H9 (cell line): ENCODE results near the gene THAP2. TPM values are rescaled to one million over a fixed set of nuclear protein-coding genes. Genes with fewer than 3 reads are reported as not detected.

Experiments used
- DNase-seq: peaks from one replicate; pipeline ENCODE4 v3.0.0-alpha.2; 2017
- H2AFZ ChIP-seq: one replicate; pipeline ENCODE4 v1.6.1; 2013; ENCODE audit warnings: mild to moderate bottlenecking, low read length, control low read depth, moderate library complexity
- H2AK5ac ChIP-seq: 2 replicates; pipeline ENCODE4 v1.6.1; 2013; ENCODE audit warnings: low read length, control low read depth, mixed read lengths; ENCODE audit not compliant: insufficient read length
- H2BK120ac ChIP-seq: one replicate; pipeline ENCODE4 v1.6.1; 2013; ENCODE audit warnings: low read depth, mild to moderate bottlenecking, low read length, control low read depth, inconsistent platforms; ENCODE audit not compliant: poor library complexity, severe bottlenecking
- H2BK12ac ChIP-seq: 2 replicates; pipeline ENCODE4 v1.6.1; 2013; ENCODE audit warnings: low read length, control low read depth, mixed read lengths, low read depth; ENCODE audit not compliant: insufficient read length
- H2BK15ac ChIP-seq: 2 replicates; pipeline ENCODE4 v1.6.1; 2013; ENCODE audit warnings: low read depth, low read length, control low read depth
- H2BK20ac ChIP-seq: one replicate; pipeline ENCODE4 v1.6.1; 2013; ENCODE audit warnings: low read depth, mild to moderate bottlenecking, low read length, control low read depth, inconsistent platforms; ENCODE audit not compliant: poor library complexity, severe bottlenecking
- H2BK5ac ChIP-seq: 2 replicates; pipeline ENCODE4 v1.6.1; 2013; ENCODE audit warnings: low read length, control low read depth, mixed read lengths; ENCODE audit not compliant: insufficient read length
- H3K14ac ChIP-seq: 2 replicates; pipeline ENCODE4 v1.6.1; 2013; ENCODE audit warnings: low read length, control low read depth; ENCODE audit not compliant: insufficient read depth
- H3K18ac ChIP-seq: 2 replicates; pipeline ENCODE4 v1.6.1; 2013; ENCODE audit warnings: low read depth, mild to moderate bottlenecking, mixed read lengths, low read length, control low read depth; ENCODE audit not compliant: insufficient read length
- H3K23ac ChIP-seq: 2 replicates; pipeline ENCODE4 v1.6.1; 2013; ENCODE audit warnings: low read length, control low read depth, mixed read lengths, low read depth; ENCODE audit not compliant: insufficient read length
- H3K23me2 ChIP-seq: 2 replicates; pipeline ENCODE4 v1.6.1; 2013; ENCODE audit warnings: low read depth, mild to moderate bottlenecking, mixed read lengths, low read length, control low read depth; ENCODE audit not compliant: insufficient read length, poor library complexity, severe bottlenecking
- H3K27ac ChIP-seq: 2 replicates; pipeline ENCODE4 v1.5.1; 2013; ENCODE audit warnings: low read length, control low read depth, mixed read lengths, low read depth; ENCODE audit not compliant: insufficient read length
- H3K27me3 ChIP-seq: 2 replicates; pipeline ENCODE4 v1.6.1; 2013; ENCODE audit warnings: low read length, control low read depth, inconsistent platforms; ENCODE audit not compliant: insufficient read depth
- H3K4ac ChIP-seq: 2 replicates; pipeline ENCODE4 v1.6.1; 2013; ENCODE audit warnings: low read depth, mild to moderate bottlenecking, control low read depth, inconsistent platforms, low read length, moderate library complexity
- H3K4me1 ChIP-seq: 2 replicates; pipeline ENCODE4 v1.6.1; 2013; ENCODE audit warnings: low read length, control low read depth, inconsistent platforms; ENCODE audit not compliant: insufficient read depth
- H3K4me2 ChIP-seq: 2 replicates; pipeline ENCODE4 v1.6.1; 2013; ENCODE audit warnings: low read length, control low read depth, mixed read lengths; ENCODE audit not compliant: insufficient read length, insufficient read depth
- H3K56ac ChIP-seq: 2 replicates; pipeline ENCODE4 v1.6.1; 2013; ENCODE audit warnings: low read depth, mild to moderate bottlenecking, mixed read lengths, low read length, control low read depth; ENCODE audit not compliant: insufficient read length
- H3K79me1 ChIP-seq: 2 replicates; pipeline ENCODE4 v1.6.1; 2013; ENCODE audit warnings: low read depth, mild to moderate bottlenecking, moderate library complexity, low read length, control low read depth, inconsistent platforms; ENCODE audit not compliant: insufficient read depth, poor library complexity, severe bottlenecking
- H3K79me2 ChIP-seq: 2 replicates; pipeline ENCODE4 v1.6.1; 2013; ENCODE audit warnings: low read length, control low read depth, inconsistent platforms; ENCODE audit not compliant: insufficient read depth
- H3K9ac ChIP-seq: 2 replicates; pipeline ENCODE4 v1.6.1; 2013; ENCODE audit warnings: low read length, control low read depth, mixed read lengths; ENCODE audit not compliant: insufficient read length; ENCODE audit errors: extremely low read depth
- H3K9me3 ChIP-seq: one replicate; pipeline ENCODE4 v1.6.1; 2013; ENCODE audit warnings: low read depth, low read length, inconsistent platforms; ENCODE audit not compliant: control insufficient read depth
- H3T11ph ChIP-seq: one replicate; pipeline ENCODE4 v1.6.1; 2013; ENCODE audit warnings: mild to moderate bottlenecking, low read length, control low read depth, inconsistent platforms
- H4K20me1 ChIP-seq: one replicate; pipeline ENCODE4 v1.6.1; 2013; ENCODE audit not compliant: control insufficient read depth, insufficient read length, insufficient read depth
- H4K5ac ChIP-seq: 2 replicates; pipeline ENCODE4 v1.6.1; 2013; ENCODE audit warnings: low read depth, mild to moderate bottlenecking, mixed read lengths, low read length, control low read depth; ENCODE audit not compliant: insufficient read length
- H4K8ac ChIP-seq: replicated peaks from 2 replicates; pipeline ENCODE4 v1.6.1; 2013; ENCODE audit warnings: low read length, control low read depth, mixed read lengths, low read depth; ENCODE audit not compliant: insufficient read length
- H4K91ac ChIP-seq: 2 replicates; pipeline ENCODE4 v1.6.1; 2013; ENCODE audit warnings: low read depth, mild to moderate bottlenecking, moderate library complexity, mixed read lengths, low read length, control low read depth; ENCODE audit not compliant: insufficient read length
- H3K27ac Mint-ChIP-seq, 3 experiments: 2 replicates in 2 of 3; 3 replicates in 1 of 3; pipeline ENCODE4 v1.8.0; 2020 to 2021; ENCODE audit warnings: mixed read lengths in 3 of 3, mild to moderate bottlenecking in 1 of 3, moderate library complexity in 1 of 3
- H3K27me3 Mint-ChIP-seq: 2 replicates; pipeline ENCODE4 v1.8.0; 2021; ENCODE audit warnings: low read depth, mild to moderate bottlenecking, moderate library complexity, mixed read lengths
- H3K36me3 Mint-ChIP-seq, 3 experiments: 2 replicates in 2 of 3; 3 replicates in 1 of 3; pipeline ENCODE4 v1.8.0; 2020 to 2021; ENCODE audit warnings: low read depth in 3 of 3, mixed read lengths in 3 of 3; ENCODE audit not compliant: insufficient read depth in 1 of 3
- H3K4me1 Mint-ChIP-seq, 2 experiments: 2 replicates each; pipeline ENCODE4 v1.8.0; 2020; ENCODE audit warnings: mixed read lengths in 2 of 2
- H3K4me3 Mint-ChIP-seq, 2 experiments: 2 replicates in 1 of 2; 3 replicates in 1 of 2; pipeline ENCODE4 v1.8.0; 2020 to 2021; ENCODE audit warnings: mild to moderate bottlenecking in 2 of 2, mixed read lengths in 2 of 2, moderate library complexity in 1 of 2
- H3K9me3 Mint-ChIP-seq, 2 experiments: 2 replicates in 1 of 2; 3 replicates in 1 of 2; pipeline ENCODE4 v1.8.0; 2020; ENCODE audit warnings: mild to moderate bottlenecking in 2 of 2, mixed read lengths in 2 of 2, moderate library complexity in 1 of 2
- WGBS: extraction: QIAGEN DNeasy Blood & Tissue Kit; methylation state at CpG from one replicate; pipeline ENCODE4 v1.1.7; 2013; ENCODE audit warnings: missing lambda C conversion rate, low lambda C conversion rate, mixed read lengths; ENCODE audit not compliant: insufficient read length; ENCODE audit errors: extremely low coverage; 5-methylcytosine and 5-hydroxymethylcytosine counted together
- total RNA-seq: library from RNA; stranded (reverse); gene quantifications from 2 replicates; pipeline ENCODE4 v1.2.1, GENCODE V29; 2021
- TF ChIP-seq, protein P1 (sequence below): fragments of 200-600 bp; sonication (generic); conservative IDR thresholded peaks from 3 replicates; pipeline ENCODE4 v1.8.0; 2021; ENCODE audit warnings: antibody characterized with exemption, mild to moderate bottlenecking

THAP2 gene
- total RNA-seq, 1 experiment from 2014 or later, result 3.7 TPM

DNA sequence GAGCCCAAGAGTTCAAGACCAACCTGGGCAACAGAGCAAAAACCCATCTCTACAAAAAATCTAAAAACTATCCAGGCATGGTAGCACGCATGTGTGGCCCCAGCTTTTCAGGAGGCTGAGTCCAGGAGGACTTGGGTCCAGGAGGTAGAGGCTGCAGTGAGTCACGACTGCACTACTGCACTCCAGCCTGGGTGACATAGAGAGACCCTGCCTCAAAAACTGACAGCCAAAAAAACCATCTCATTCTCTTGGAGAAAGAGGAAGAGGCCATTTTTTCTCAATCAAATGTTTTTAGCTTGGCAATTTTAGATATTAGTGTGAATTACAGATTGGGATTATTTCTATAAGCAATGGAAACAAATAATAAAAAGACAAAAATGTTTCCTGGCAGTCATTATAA is 38.6 kb upstream of the THAP2 start:
- Histone ChIP-seq H3K4ac (no peak overlapping the region), H3K79me1 (no peaks in the 10 kb centered on the region), H3K27me3 (no peaks in the 10 kb centered on the region), H2AK5ac (no peak overlapping the region), H3K27ac (no peak overlapping the region), H4K91ac (no peak overlapping the region), H3K23me2 (no peaks in the 10 kb centered on the region), H3K9ac (no peak overlapping the region), H2BK5ac (no peak overlapping the region), H2BK12ac (no peak overlapping the region), H3K56ac (no peak overlapping the region), H3K4me2 (no peak overlapping the region), H3T11ph (no peak overlapping the region), H3K18ac (no peak overlapping the region), H2BK20ac (no peak overlapping the region), H3K14ac (no peak overlapping the region), H4K8ac (no peak overlapping the region), H4K20me1 (no peaks in the 10 kb centered on the region), H2AFZ (no peak overlapping the region), H3K9me3 (no peaks in the 10 kb centered on the region), H3K4me1 (no peaks in the 10 kb centered on the region), H2BK15ac (no peak overlapping the region), H3K79me2 (no peaks in the 10 kb centered on the region), H2BK120ac (no peak overlapping the region), H4K5ac (no peak overlapping the region), H3K23ac (no peak overlapping the region)
- Mint-ChIP-seq H3K4me1 (peaks cover 6 to 11% of the 10 kb centered on the region in 2 experiments), H3K27me3 (no peaks in the 10 kb centered on the region), H3K36me3 (peaks cover 20 to 85% (median 71%) of the 10 kb centered on the region in 3 experiments), H3K9me3 (no peaks in the 10 kb centered on the region), H3K27ac (no peak overlapping the region), H3K4me3 (no peak overlapping the region)
- TF ChIP-seq, protein P1, sequence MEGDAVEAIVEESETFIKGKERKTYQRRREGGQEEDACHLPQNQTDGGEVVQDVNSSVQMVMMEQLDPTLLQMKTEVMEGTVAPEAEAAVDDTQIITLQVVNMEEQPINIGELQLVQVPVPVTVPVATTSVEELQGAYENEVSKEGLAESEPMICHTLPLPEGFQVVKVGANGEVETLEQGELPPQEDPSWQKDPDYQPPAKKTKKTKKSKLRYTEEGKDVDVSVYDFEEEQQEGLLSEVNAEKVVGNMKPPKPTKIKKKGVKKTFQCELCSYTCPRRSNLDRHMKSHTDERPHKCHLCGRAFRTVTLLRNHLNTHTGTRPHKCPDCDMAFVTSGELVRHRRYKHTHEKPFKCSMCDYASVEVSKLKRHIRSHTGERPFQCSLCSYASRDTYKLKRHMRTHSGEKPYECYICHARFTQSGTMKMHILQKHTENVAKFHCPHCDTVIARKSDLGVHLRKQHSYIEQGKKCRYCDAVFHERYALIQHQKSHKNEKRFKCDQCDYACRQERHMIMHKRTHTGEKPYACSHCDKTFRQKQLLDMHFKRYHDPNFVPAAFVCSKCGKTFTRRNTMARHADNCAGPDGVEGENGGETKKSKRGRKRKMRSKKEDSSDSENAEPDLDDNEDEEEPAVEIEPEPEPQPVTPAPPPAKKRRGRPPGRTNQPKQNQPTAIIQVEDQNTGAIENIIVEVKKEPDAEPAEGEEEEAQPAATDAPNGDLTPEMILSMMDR, result no peak
- DNase-seq, result no peak
- no CpG with 5 or more reads among the region's 2 CpGs for WGBS
